ENCODE data around the gene HSD17B14.

DNA sequence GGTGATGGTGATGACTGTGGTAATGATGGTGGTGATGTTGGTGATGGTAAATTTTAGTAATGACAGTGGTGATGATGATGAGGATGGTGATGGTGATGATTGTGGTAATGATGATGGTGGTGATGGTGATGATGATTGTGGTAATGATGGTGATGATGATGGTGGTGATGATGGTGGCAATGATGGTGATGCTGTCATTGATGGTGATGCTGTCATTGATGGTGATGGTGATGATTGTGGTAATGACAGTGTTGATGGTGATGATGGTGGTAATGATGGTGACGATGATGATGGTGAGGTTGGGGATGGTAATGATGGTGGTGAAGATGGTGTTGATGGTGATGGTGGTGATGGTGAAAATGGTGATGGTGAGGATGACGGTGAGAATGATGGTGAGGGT, 13.8 kb downstream of the HSD17B14 start:
- no peak for TF ChIP-seq REST (IDR thresholded peaks at IDR 0.05)
- TF ChIP-seq, protein P1, sequence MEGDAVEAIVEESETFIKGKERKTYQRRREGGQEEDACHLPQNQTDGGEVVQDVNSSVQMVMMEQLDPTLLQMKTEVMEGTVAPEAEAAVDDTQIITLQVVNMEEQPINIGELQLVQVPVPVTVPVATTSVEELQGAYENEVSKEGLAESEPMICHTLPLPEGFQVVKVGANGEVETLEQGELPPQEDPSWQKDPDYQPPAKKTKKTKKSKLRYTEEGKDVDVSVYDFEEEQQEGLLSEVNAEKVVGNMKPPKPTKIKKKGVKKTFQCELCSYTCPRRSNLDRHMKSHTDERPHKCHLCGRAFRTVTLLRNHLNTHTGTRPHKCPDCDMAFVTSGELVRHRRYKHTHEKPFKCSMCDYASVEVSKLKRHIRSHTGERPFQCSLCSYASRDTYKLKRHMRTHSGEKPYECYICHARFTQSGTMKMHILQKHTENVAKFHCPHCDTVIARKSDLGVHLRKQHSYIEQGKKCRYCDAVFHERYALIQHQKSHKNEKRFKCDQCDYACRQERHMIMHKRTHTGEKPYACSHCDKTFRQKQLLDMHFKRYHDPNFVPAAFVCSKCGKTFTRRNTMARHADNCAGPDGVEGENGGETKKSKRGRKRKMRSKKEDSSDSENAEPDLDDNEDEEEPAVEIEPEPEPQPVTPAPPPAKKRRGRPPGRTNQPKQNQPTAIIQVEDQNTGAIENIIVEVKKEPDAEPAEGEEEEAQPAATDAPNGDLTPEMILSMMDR (IDR thresholded peaks at IDR 0.05; ENCODE audit: low read depth, low read length, missing input control) = no peak
- no peak for TF ChIP-seq ATF3 (IDR thresholded peaks at IDR 0.05)
- no peak for TF ChIP-seq GABPA (IDR thresholded peaks at IDR 0.05 in 1 of 2, conservative IDR thresholded peaks at IDR 0.05 in 1 of 2)
- TF ChIP-seq NR2F2 (IDR thresholded peaks at IDR 0.05) = no peak
- no peak for TF ChIP-seq TAF1 (conservative IDR thresholded peaks at IDR 0.05)
- no peak for TF ChIP-seq ZBTB33 (IDR thresholded peaks at IDR 0.05)
